ENCODE measurements around the gene HOXA11. TPM values are rescaled to one million over a fixed set of nuclear protein-coding genes. Genes with fewer than 3 reads are reported as not detected.

Gene HOXA11
- total and polyA plus RNA-seq, 2 donors = 9.3 to 39.1 TPM

- WGBS = 46% methylated on average over 22 of the region's 22 CpGs
- peak overlapping the region; percentile 93 for H3K27ac ChIP-seq (ENCODE audit: low read depth)
- no peaks in the 10 kb centered on the region for H3K4me1 ChIP-seq (ENCODE audit: insufficient read depth)
- peak overlapping the region; percentile 56 for H3K4me3 ChIP-seq (ENCODE audit: low read depth, low read length)
- DNase-seq (ENCODE audit: extremely low spot score) = no peak
- H3K36me3 ChIP-seq (ENCODE audit: insufficient read depth) = no peaks in the 10 kb centered on the region
Observed at GRCh38 chr7:27152816-27153442, 32.1 kb downstream of the HOXA11 start.

GRCh38 chr7:27151931-27152815, 32.9 kb downstream of the HOXA11 start, which contains the start of gene HOXA3:
TSS of gene HOXA3 (minus strand) at chr7:27152583. CDS start at chr7:27110640, 41,943 bp downstream.
- WGBS = 2% methylated on average over 53 of the region's 53 CpGs
- Histone ChIP-seq H3K4me1 (ENCODE audit: insufficient read depth) (no peaks in the 10 kb centered on the region), H3K4me3 (ENCODE audit: low read depth, low read length) (peak within 1 kb of the TSS; percentile 56), H3K27ac (ENCODE audit: low read depth) (peak within 1 kb of the TSS; percentile 94), H3K36me3 (ENCODE audit: insufficient read depth) (no peaks in the 10 kb centered on the region)
- no peak for DNase-seq (ENCODE audit: extremely low spot score)

- peak overlapping the region; percentile 94 for H3K27ac ChIP-seq (ENCODE audit: low read depth)
- no peaks in the 10 kb centered on the region for H3K4me1 ChIP-seq (ENCODE audit: insufficient read depth)
- no peaks in the 10 kb centered on the region for H3K36me3 ChIP-seq (ENCODE audit: insufficient read depth)
- DNase-seq (ENCODE audit: extremely low spot score) = no peak
- WGBS = 1% methylated on average over 27 of the region's 27 CpGs
- peak overlapping the region; percentile 56 for H3K4me3 ChIP-seq (ENCODE audit: low read depth, low read length)
Observed at GRCh38 chr7:27151341-27151930, 33.6 kb downstream of the HOXA11 start.

- Histone ChIP-seq H3K27ac (ENCODE audit: low read depth) (peak overlapping the region; percentile 94), H3K36me3 (ENCODE audit: insufficient read depth) (no peaks in the 10 kb centered on the region), H3K4me3 (ENCODE audit: low read depth, low read length) (peak overlapping the region; percentile 56), H3K4me1 (ENCODE audit: insufficient read depth) (no peaks in the 10 kb centered on the region)
- DNase-seq (ENCODE audit: extremely low spot score) = no peak
- under 1% methylated on average over 58 of the region's 58 CpGs for WGBS
Observed at GRCh38 chr7:27150568-27151340, 34.3 kb downstream of the HOXA11 start.

- Histone ChIP-seq H3K36me3 (ENCODE audit: insufficient read depth) (no peaks in the 10 kb centered on the region), H3K27ac (ENCODE audit: low read depth) (peak overlapping the region; percentile 61), H3K4me1 (ENCODE audit: insufficient read depth) (no peaks in the 10 kb centered on the region), H3K4me3 (ENCODE audit: low read depth, low read length) (peak overlapping the region; percentile 56)
- DNase-seq (ENCODE audit: extremely low spot score) = no peak
- WGBS = 28% methylated on average over 13 of the region's 13 CpGs
Observed at GRCh38 chr7:27149842-27150567, 35.0 kb downstream of the HOXA11 start.

- H3K4me1 ChIP-seq (ENCODE audit: insufficient read depth) = no peaks in the 10 kb centered on the region
- whole genome bisulfite sequencing = 14% methylated on average over 30 of the region's 30 CpGs
- peak overlapping the region; percentile 46 for H3K4me3 ChIP-seq (ENCODE audit: low read depth, low read length)
- H3K36me3 ChIP-seq (ENCODE audit: insufficient read depth) = no peaks in the 10 kb centered on the region
- no peak for DNase-seq (ENCODE audit: extremely low spot score)
- peak overlapping the region; percentile 55 for H3K27ac ChIP-seq (ENCODE audit: low read depth)
Observed at GRCh38 chr7:27148756-27149641, 36.0 kb downstream of the HOXA11 start.

GRCh38 chr7:27148031-27148755, 36.8 kb downstream of the HOXA11 start:
- no peak for DNase-seq (ENCODE audit: extremely low spot score)

GRCh38 chr7:27147199-27148030, 37.6 kb downstream of the HOXA11 start, which contains the start of gene HOXA6:
TSS of gene HOXA6 (minus strand) at chr7:27147774. CDS start at chr7:27147749, 25 bp downstream.
- no peak for DNase-seq (ENCODE audit: extremely low spot score)
- Histone ChIP-seq H3K27ac (ENCODE audit: low read depth) (peak within 1 kb of the TSS; percentile 82), H3K36me3 (ENCODE audit: insufficient read depth) (peaks cover 3% of the 10 kb centered on the region), H3K4me3 (ENCODE audit: low read depth, low read length) (peak within 1 kb of the TSS; percentile 46), H3K4me1 (ENCODE audit: insufficient read depth) (no peaks in the 10 kb centered on the region)
- WGBS = 23% methylated on average over 63 of the region's 63 CpGs

More at GRCh38 chr7:27148031-27148755, 36.8 kb downstream of the HOXA11 start:
- peak overlapping the region; percentile 46 for H3K4me3 ChIP-seq (ENCODE audit: low read depth, low read length)
- peak overlapping the region; percentile 55 for H3K27ac ChIP-seq (ENCODE audit: low read depth)
- peaks cover 2% of the 10 kb centered on the region for H3K36me3 ChIP-seq (ENCODE audit: insufficient read depth)
- no peaks in the 10 kb centered on the region for H3K4me1 ChIP-seq (ENCODE audit: insufficient read depth)
- 14% methylated on average over 28 of the region's 28 CpGs for WGBS

- H3K4me3 ChIP-seq (ENCODE audit: low read depth, low read length) = no peak overlapping the region
- peaks cover 3% of the 10 kb centered on the region for H3K36me3 ChIP-seq (ENCODE audit: insufficient read depth)
- WGBS = 86% methylated on average over 5 of the region's 5 CpGs
- no peaks in the 10 kb centered on the region for H3K4me1 ChIP-seq (ENCODE audit: insufficient read depth)
- no peak for DNase-seq (ENCODE audit: extremely low spot score)
- H3K27ac ChIP-seq (ENCODE audit: low read depth) = peak overlapping the region; percentile 82
Observed at GRCh38 chr7:27146491-27147198, 38.4 kb downstream of the HOXA11 start.

GRCh38 chr7:27145914-27146412, 39.1 kb downstream of the HOXA11 start:
- no peak for DNase-seq (ENCODE audit: extremely low spot score)
- no peak overlapping the region for H3K4me3 ChIP-seq (ENCODE audit: low read depth, low read length)
- no peaks in the 10 kb centered on the region for H3K4me1 ChIP-seq (ENCODE audit: insufficient read depth)
- peaks cover 3% of the 10 kb centered on the region for H3K36me3 ChIP-seq (ENCODE audit: insufficient read depth)
- 81% methylated on average over 11 of the region's 11 CpGs for WGBS
- H3K27ac ChIP-seq (ENCODE audit: low read depth) = no peak overlapping the region

Measured in urinary bladder (tissue), 4 donors.